ENCODE measurements around the gene TRIO. TPM values are rescaled to one million over a fixed set of nuclear protein-coding genes. Genes with fewer than 3 reads are reported as not detected.

TRIO gene
- total and polyA plus RNA-seq, 3 experiments from 2014 or later, result 0.89 to 4.4 (median 4.2) TPM

DNA sequence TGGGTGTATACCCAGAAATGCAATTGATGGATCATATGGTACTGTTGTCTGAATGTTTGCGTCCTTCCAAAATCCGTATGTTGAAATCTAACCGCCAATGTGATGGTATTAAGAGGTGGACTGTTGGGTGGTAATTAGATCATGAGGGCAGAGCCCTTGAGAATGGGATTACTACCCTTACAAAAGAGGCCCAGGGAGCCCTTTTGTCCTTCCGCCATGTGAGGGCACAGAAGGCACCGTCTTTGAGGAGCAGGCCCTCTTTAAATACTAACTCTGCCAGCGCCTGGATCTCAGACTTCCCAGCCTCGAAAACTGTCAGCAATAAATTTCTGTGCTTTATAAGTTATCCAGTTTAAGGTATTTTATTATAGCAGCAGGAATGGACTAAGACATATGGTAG, 282.4 kb downstream of the TRIO start:
- CTCF ChIA-PET, result interaction anchor here (1.5 kb wide), 1 partner anchor 12 kb away, joined by 3 read pairs; no protein-coding TSS in a partner anchor
- Mint-ChIP-seq H3K4me1 (no peaks in the 10 kb centered on the region), H3K4me3 (no peak overlapping the region)

DNA sequence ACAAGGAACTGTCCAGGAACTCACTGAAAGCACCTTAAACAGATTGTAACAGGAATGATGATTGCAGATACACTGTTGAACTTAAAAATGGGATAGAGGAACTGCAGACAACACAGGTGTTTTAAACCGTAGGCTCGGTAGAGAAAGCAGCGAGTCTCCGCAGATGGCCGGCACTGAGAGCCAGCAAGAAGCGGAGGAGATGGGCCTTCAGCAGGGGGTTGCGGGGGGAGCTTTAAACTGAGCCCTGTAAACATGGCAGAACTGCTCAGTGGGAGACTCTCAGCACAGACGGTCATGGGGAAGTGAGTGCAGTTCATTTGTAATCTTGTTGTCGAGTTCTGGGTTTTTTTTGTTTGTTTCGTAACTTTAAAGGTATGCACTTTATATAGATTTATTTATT, 283.4 kb downstream of the TRIO start:
- no peak overlapping the region for H3K27ac ChIP-seq (ENCODE audit: low read depth, low read length)
- Mint-ChIP-seq H3K36me3 (no peaks in the 10 kb centered on the region), H3K4me1 (no peaks in the 10 kb centered on the region), H3K27me3 (peaks cover 0 to 3% of the 10 kb centered on the region in 2 donors), H3K9me3 (no peaks in the 10 kb centered on the region), H3K27ac (no peak overlapping the region), H3K4me3 (no peak overlapping the region)
- H3K4me3 ChIP-seq (ENCODE audit: low read length), result no peak overlapping the region
- CTCF ChIA-PET, result interaction anchor here (1.5 kb wide), 1 partner anchor 13 kb away, joined by 3 read pairs; no protein-coding TSS in a partner anchor
- POLR2A ChIA-PET, result no interaction called here
- no peak for DNase-seq
- no peaks in the 10 kb centered on the region for H3K36me3 ChIP-seq (ENCODE audit: insufficient read depth, low read length)
- H3K4me1 ChIP-seq (ENCODE audit: insufficient read depth, low read length), result no peaks in the 10 kb centered on the region
- H3K27me3 ChIP-seq (ENCODE audit: insufficient read depth, low read length, poor library complexity, severe bottlenecking), result peaks cover 3% of the 10 kb centered on the region
- no peaks in the 10 kb centered on the region for H3K9me3 ChIP-seq (ENCODE audit: low read length)

More for the DNA sequence above, 282.4 kb downstream of the TRIO start:
- POLR2A ChIA-PET, result no interaction called here
- H3K36me3 ChIP-seq (ENCODE audit: insufficient read depth, low read length), result no peaks in the 10 kb centered on the region
- H3K9me3 Mint-ChIP-seq, result no peaks in the 10 kb centered on the region
- no peak overlapping the region for H3K27ac ChIP-seq (ENCODE audit: low read depth, low read length)
- H3K36me3 Mint-ChIP-seq, result no peaks in the 10 kb centered on the region
- DNase-seq, result no peak
- no peak overlapping the region for H3K27ac Mint-ChIP-seq
- H3K4me1 ChIP-seq (ENCODE audit: insufficient read depth, low read length), result no peaks in the 10 kb centered on the region
- no peaks in the 10 kb centered on the region for H3K9me3 ChIP-seq (ENCODE audit: low read length)
- H3K27me3 Mint-ChIP-seq, result no peaks in the 10 kb centered on the region
- no peak overlapping the region for H3K4me3 ChIP-seq (ENCODE audit: low read length)
- H3K27me3 ChIP-seq (ENCODE audit: insufficient read depth, low read length, poor library complexity, severe bottlenecking), result no peaks in the 10 kb centered on the region

DNA sequence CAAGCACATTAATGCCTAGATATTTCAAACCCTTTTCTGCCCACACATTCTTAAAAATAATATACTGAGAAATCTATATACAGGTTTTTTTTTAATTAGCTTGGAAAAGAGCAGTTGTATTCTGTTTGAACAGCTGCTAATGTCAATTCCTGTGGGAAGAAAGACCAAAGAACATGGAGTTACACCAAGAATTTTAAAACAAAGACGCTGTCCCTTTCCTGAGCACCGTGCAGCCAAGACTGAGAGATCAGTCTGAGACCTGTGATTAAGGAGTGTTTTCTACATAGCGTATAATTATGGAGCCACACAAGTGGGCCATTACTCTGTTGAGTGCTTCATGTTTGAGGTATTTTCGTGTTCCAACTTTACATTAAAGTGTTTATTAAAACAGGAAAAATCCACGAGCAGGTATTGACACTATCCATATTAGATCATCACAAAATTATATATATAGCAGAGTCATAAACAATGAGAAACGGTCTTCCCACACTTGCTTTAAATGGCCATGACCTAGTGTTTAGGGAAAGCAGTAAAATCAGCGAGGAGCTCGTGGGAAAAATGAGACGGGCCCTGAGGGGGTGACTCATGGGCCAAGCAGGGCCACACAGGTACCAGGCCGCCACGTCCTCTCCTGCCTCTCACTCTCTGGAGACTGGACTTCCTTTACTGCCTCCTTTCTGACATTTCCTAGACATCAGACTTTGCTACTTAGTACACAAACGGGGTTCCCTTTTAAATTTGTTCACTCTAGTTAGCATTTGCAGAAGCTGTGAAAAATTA, 285.4 kb downstream of the TRIO start:
- H3K27me3 Mint-ChIP-seq, result peaks cover 4% of the 10 kb centered on the region in 2 donors
- ChIA-PET POLR2A (interaction anchor here (1.1 kb wide), 1 partner anchor 8 kb away, joined by 3 read pairs; no protein-coding TSS in a partner anchor), CTCF (interaction anchor here (0.9 to 1.7 kb wide), 2 partner anchors 14 to 220 kb away, joined by 3 to 5 read pairs; no protein-coding TSS in a partner anchor)
- no peaks in the 10 kb centered on the region for H3K9me3 ChIP-seq (ENCODE audit: low read length)
- no peaks in the 10 kb centered on the region for H3K36me3 Mint-ChIP-seq
- DNase-seq, result no peak
- no peaks in the 10 kb centered on the region for H3K4me1 Mint-ChIP-seq
- H3K9me3 Mint-ChIP-seq, result no peaks in the 10 kb centered on the region
- H3K4me1 ChIP-seq (ENCODE audit: insufficient read depth, low read length), result no peaks in the 10 kb centered on the region
- no peaks in the 10 kb centered on the region for H3K36me3 ChIP-seq (ENCODE audit: insufficient read depth, low read length)
- no peak overlapping the region for H3K4me3 Mint-ChIP-seq
- peaks cover 4% of the 10 kb centered on the region for H3K27me3 ChIP-seq (ENCODE audit: insufficient read depth, low read length, poor library complexity, severe bottlenecking)
- H3K4me3 ChIP-seq (ENCODE audit: low read length), result no peak overlapping the region
- H3K27ac Mint-ChIP-seq, result peak overlapping the region in 1 of 8 donors; percentile 5
- no peak overlapping the region for H3K27ac ChIP-seq (ENCODE audit: low read depth, low read length)

DNA sequence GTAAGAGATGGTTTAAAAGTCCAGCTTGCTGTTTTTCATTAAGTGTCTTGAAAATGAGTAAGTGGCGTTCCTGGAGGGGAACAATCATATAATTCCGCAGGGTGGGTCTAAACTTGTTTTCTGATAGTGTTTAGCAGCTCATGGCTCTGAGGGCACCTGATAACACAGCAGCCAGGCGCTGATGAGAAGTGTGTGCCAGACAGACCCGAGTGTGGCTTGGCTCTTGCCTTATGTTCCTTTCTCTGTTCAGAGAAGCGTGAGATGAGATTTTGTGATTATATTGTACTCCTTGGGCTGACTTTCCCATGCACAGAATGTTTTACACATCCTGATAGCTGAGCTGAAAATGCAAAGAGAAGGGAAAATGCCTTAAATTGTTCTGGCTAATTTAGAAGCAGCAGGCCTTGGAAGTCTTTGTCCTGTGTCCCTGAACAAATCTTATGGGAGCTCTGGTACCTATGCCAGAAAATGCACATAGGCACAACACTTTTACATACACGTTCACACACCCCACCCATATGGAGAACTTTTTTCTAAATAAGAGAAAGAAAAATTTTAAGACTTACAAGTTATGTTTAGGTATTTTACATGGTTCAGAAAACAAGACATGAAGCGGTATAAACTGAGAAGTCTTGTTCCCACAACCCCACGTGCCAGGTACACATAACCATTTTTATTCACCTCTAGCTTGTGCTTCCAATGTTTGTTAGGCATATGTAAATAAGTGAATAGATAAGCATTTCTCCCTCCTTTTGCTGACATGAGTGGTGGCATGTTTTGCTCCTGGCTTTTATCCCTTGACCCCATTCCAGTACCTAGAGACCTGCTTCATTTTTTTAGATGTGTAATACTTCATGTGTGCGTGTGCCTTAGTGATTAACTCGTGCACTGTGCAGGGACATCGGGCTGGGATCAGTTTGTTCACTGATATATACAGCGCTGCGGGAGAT, 286.2 kb downstream of the TRIO start:
- peaks cover 4% of the 10 kb centered on the region for H3K27me3 ChIP-seq (ENCODE audit: insufficient read depth, low read length, poor library complexity, severe bottlenecking)
- H3K4me1 ChIP-seq (ENCODE audit: insufficient read depth, low read length), result no peaks in the 10 kb centered on the region
- DNase-seq, result no peak
- H3K36me3 ChIP-seq (ENCODE audit: insufficient read depth, low read length), result no peaks in the 10 kb centered on the region
- H3K27ac ChIP-seq (ENCODE audit: low read depth, low read length), result no peak overlapping the region
- H3K9me3 ChIP-seq (ENCODE audit: low read length), result no peaks in the 10 kb centered on the region
- Mint-ChIP-seq H3K27me3 (peaks cover 4% of the 10 kb centered on the region in 2 donors), H3K27ac (no peak overlapping the region), H3K4me1 (no peaks in the 10 kb centered on the region), H3K36me3 (no peaks in the 10 kb centered on the region), H3K9me3 (no peaks in the 10 kb centered on the region), H3K4me3 (no peak overlapping the region)
- ChIA-PET CTCF (interaction anchor here (0.9 to 1.7 kb wide), 2 partner anchors 15 to 219 kb away, joined by 3 to 5 read pairs; no protein-coding TSS in a partner anchor), POLR2A (interaction anchor here (1.1 kb wide), 1 partner anchor 9 kb away, joined by 3 read pairs; no protein-coding TSS in a partner anchor)
- H3K4me3 ChIP-seq (ENCODE audit: low read length), result no peak overlapping the region

GRCh38 chr5:14431534-14431933, 288.4 kb downstream of the TRIO start:
- Histone ChIP-seq H3K36me3 (ENCODE audit: insufficient read depth, low read length) (no peaks in the 10 kb centered on the region), H3K9me3 (ENCODE audit: low read length) (no peaks in the 10 kb centered on the region), H3K4me3 (ENCODE audit: low read length) (no peak overlapping the region), H3K4me1 (ENCODE audit: insufficient read depth, low read length) (no peaks in the 10 kb centered on the region), H3K27ac (ENCODE audit: low read depth, low read length) (no peak overlapping the region), H3K27me3 (ENCODE audit: insufficient read depth, low read length, poor library complexity, severe bottlenecking) (peaks cover 4% of the 10 kb centered on the region)
- Mint-ChIP-seq H3K27ac (no peak overlapping the region), H3K36me3 (no peaks in the 10 kb centered on the region), H3K9me3 (no peaks in the 10 kb centered on the region), H3K4me1 (no peaks in the 10 kb centered on the region), H3K27me3 (peaks cover 8 to 9% of the 10 kb centered on the region in 2 donors), H3K4me3 (no peak overlapping the region)
- ChIA-PET CTCF (no interaction called here), POLR2A (no interaction called here)
- DNase-seq, result no peak

- peaks cover 4% of the 10 kb centered on the region for H3K27me3 ChIP-seq (ENCODE audit: insufficient read depth, low read length, poor library complexity, severe bottlenecking)
- H3K27ac Mint-ChIP-seq, result peak overlapping the region in 1 of 8 donors; percentile 66
- no peaks in the 10 kb centered on the region for H3K4me1 ChIP-seq (ENCODE audit: insufficient read depth, low read length)
- no peak for DNase-seq
- no peak overlapping the region for H3K4me3 ChIP-seq (ENCODE audit: low read length)
- H3K36me3 Mint-ChIP-seq, result no peaks in the 10 kb centered on the region
- ChIA-PET CTCF (no interaction called here), POLR2A (no interaction called here)
- H3K36me3 ChIP-seq (ENCODE audit: insufficient read depth, low read length), result no peaks in the 10 kb centered on the region
- peaks cover 8 to 12% of the 10 kb centered on the region in 2 donors for H3K27me3 Mint-ChIP-seq
- peaks cover 0 to 3% (median 2%) of the 10 kb centered on the region in 3 donors for H3K4me1 Mint-ChIP-seq
- H3K9me3 Mint-ChIP-seq, result no peaks in the 10 kb centered on the region
- H3K9me3 ChIP-seq (ENCODE audit: low read length), result no peaks in the 10 kb centered on the region
- no peak overlapping the region for H3K27ac ChIP-seq (ENCODE audit: low read depth, low read length)
- no peak overlapping the region for H3K4me3 Mint-ChIP-seq
Observed at GRCh38 chr5:14432931-14433589, 289.9 kb downstream of the TRIO start.

DNA sequence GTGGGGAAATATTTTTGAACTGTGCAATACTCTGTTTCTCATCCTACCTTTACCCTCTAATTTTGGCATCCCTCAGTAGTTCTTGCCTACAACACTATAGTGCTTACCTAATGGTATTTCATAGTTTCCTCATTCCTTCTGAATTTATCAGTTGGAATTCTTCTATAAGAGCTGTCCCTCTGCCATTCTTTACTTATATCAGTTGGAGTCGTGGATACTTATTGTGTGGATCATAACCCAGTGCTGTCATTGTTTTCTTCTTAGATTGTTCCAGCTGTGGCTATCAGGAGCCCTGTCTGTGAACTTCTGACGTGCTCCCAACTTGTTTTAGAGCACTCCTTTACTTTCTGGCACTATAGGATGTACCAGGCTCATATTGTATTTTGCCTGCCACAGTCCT, 292.3 kb downstream of the TRIO start:
- CTCF ChIA-PET, result no interaction called here

More for the DNA sequence above, 292.3 kb downstream of the TRIO start:
- Mint-ChIP-seq H3K27ac (no peak overlapping the region), H3K4me1 (peaks cover 0 to 11% (median 5%) of the 10 kb centered on the region in 3 donors), H3K9me3 (no peaks in the 10 kb centered on the region), H3K4me3 (no peak overlapping the region), H3K27me3 (peaks cover 8 to 12% of the 10 kb centered on the region in 2 donors), H3K36me3 (no peaks in the 10 kb centered on the region)
- no peaks in the 10 kb centered on the region for H3K36me3 ChIP-seq (ENCODE audit: insufficient read depth, low read length)
- no peak overlapping the region for H3K4me3 ChIP-seq (ENCODE audit: low read length)
- H3K4me1 ChIP-seq (ENCODE audit: insufficient read depth, low read length), result no peaks in the 10 kb centered on the region
- H3K27me3 ChIP-seq (ENCODE audit: insufficient read depth, low read length, poor library complexity, severe bottlenecking), result peaks cover 4% of the 10 kb centered on the region
- DNase-seq, result no peak
- POLR2A ChIA-PET, result no interaction called here
- no peak overlapping the region for H3K27ac ChIP-seq (ENCODE audit: low read depth, low read length)
- H3K9me3 ChIP-seq (ENCODE audit: low read length), result no peaks in the 10 kb centered on the region

All from CD8-positive, alpha-beta memory T cell (primary cell).